ENCODE data around the gene PTPN4. TPM values are rescaled to one million over a fixed set of nuclear protein-coding genes. Genes with fewer than 3 reads are reported as not detected.
A peak's percentile ranks its signal among the peaks of the same experiment; 100 is the strongest.

The PTPN4 gene
- total and polyA plus RNA-seq, 2 of the 13 experiments (the other 11 are each of a cell fraction or from before 2014, with no cell fraction given), result 20.3 to 34.6 TPM

- TF ChIP-seq ZNF101 (CRISPR knock-in tag; IDR thresholded peaks at IDR 0.05; ENCODE audit: borderline replicate concordance, low read depth) (no peak), YEATS2 (CRISPR knock-in tag; IDR thresholded peaks at IDR 0.05; ENCODE audit: borderline replicate concordance) (no peak), ATM (IDR thresholded peaks at IDR 0.05; ENCODE audit: borderline replicate concordance) (no peak), AKAP8 (CRISPR knock-in tag; IDR thresholded peaks at IDR 0.05) (no peak), ZNF510 (CRISPR knock-in tag; IDR thresholded peaks at IDR 0.05; ENCODE audit: low read depth) (no peak), PHF8 (CRISPR knock-in tag; IDR thresholded peaks at IDR 0.05) (no peak), FOXA1 (IDR thresholded peaks at IDR 0.05) (no peak), FOXA1 (CRISPR knock-in tag; IDR thresholded peaks at IDR 0.05) (0 out of 2 replicates have a peak, but pooled peaks have one; percentile 9), ZNF800 (CRISPR knock-in tag; IDR thresholded peaks at IDR 0.05) (no peak), ZBTB25 (CRISPR knock-in tag; IDR thresholded peaks at IDR 0.05) (no peak), THAP11 (CRISPR knock-in tag; IDR thresholded peaks at IDR 0.05) (no peak)
Measured at GRCh38 chr2:119768742-119769141, 9.0 kb downstream of the PTPN4 start (continued).

- H3K27ac ChIP-seq (ENCODE audit: extremely low read length, insufficient read depth, low read length), result no peak overlapping the region
- peaks cover 90% of the 10 kb centered on the region for H3K79me2 ChIP-seq (ENCODE audit: insufficient read depth, low read length)
- peaks cover 53% of the 10 kb centered on the region for H3K4me1 ChIP-seq (ENCODE audit: insufficient read depth, low read length)
- no TSS peak for BruUV-seq (replicated peaks)
- FAIRE-seq, result no peak
- H4K20me1 ChIP-seq (ENCODE audit: insufficient read depth, low read length), result peaks cover 30% of the 10 kb centered on the region
- H3K36me3 ChIP-seq (replicated peaks in 1 of 2; ENCODE audit: control insufficient read depth in 1 of 2, insufficient read depth in 2 of 2, low read length in 2 of 2), result no peaks in the 10 kb centered on the region; a peak in 1 of 5 replicates
- H3K4me2 ChIP-seq (ENCODE audit: low read depth, low read length), result no peak overlapping the region
- no peaks in the 10 kb centered on the region for H3K27me3 ChIP-seq (ENCODE audit: control insufficient read depth in 1 of 2, insufficient read depth in 2 of 2, low read length in 2 of 2)
- in situ Hi-C loops (cut with HindIII; ENCODE audit: extremely low pct_ligation_motif_present, low pct_unique_long_range_greater_than_20kb), result no loop called here
- ATAC-seq, result no peak
- ChIA-PET POLR2A (interaction anchor here (0.7 kb wide), 1 partner anchor 10 kb away, joined by 3 read pairs; the partner anchor contains the start of gene PTPN4), CTCF (ENCODE audit: low intra/inter-chr PET ratio, low total read pairs) (no interaction called here)
- H3K4me3 ChIP-seq (replicated peaks in 1 of 3; ENCODE audit: insufficient read depth in 1 of 3, low read depth in 2 of 3, low read length in 3 of 3), result no peak overlapping the region
- no peak overlapping the region for H2AFZ ChIP-seq (ENCODE audit: low read length)
- intact Hi-C loops (cut with micrococcal nuclease; ENCODE audit: unreplicated experiment), result no loop called here
- WGBS (ENCODE audit: low lambda C conversion rate), result 89% methylated on average over 3 of the region's 3 CpGs
- DNase-seq (ENCODE audit: low spot score), result no peak
- H3K9me3 ChIP-seq (ENCODE audit: low read length), result no peaks in the 10 kb centered on the region
- no peak overlapping the region for H3K9ac ChIP-seq (ENCODE audit: insufficient read depth, low read depth, low read length)
- TF ChIP-seq NRL (CRISPR knock-in tag; IDR thresholded peaks at IDR 0.05; ENCODE audit: borderline replicate concordance) (no peak), ARNTL (CRISPR knock-in tag; IDR thresholded peaks at IDR 0.05) (no peak), ZNF10 (CRISPR knock-in tag; IDR thresholded peaks at IDR 0.05; ENCODE audit: borderline replicate concordance, low read depth) (no peak), JUN (CRISPR knock-in tag; IDR thresholded peaks at IDR 0.05) (no peak), ZNF740 (CRISPR knock-in tag; IDR thresholded peaks at IDR 0.05) (no peak), CHD4 (IDR thresholded peaks at IDR 0.05; ENCODE audit: borderline replicate concordance, low read length) (no peak)
- TF ChIP-seq, protein P1, sequence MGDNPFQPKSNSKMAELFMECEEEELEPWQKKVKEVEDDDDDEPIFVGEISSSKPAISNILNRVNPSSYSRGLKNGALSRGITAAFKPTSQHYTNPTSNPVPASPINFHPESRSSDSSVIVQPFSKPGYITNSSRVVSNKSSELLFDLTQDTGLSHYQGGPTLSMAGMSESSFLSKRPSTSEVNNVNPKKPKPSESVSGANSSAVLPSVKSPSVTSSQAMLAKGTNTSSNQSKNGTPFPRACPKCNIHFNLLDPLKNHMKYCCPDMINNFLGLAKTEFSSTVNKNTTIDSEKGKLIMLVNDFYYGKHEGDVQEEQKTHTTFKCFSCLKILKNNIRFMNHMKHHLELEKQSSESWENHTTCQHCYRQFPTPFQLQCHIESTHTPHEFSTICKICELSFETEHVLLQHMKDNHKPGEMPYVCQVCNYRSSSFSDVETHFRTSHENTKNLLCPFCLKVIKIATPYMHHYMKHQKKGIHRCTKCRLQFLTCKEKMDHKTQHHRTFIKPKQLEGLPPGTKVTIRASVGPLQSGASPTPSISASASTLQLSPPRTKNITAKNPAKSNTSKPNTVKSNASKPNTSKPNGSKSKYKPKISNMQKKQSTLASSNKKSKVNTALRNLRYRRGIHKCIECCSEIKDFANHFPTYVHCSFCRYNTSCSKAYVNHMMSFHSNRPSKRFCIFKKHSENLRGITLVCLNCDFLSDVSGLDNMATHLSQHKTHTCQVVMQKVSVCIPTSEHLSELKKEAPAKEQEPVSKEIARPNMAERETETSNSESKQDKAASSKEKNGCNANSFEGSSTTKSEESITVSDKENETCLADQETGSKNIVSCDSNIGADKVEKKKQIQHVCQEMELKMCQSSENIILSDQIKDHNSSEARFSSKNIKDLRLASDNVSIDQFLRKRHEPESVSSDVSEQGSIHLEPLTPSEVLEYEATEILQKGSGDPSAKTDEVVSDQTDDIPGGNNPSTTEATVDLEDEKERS (CRISPR knock-in tag; IDR thresholded peaks at IDR 0.05), result no peak
Measured at GRCh38 chr2:119769645-119770044, 9.9 kb downstream of the PTPN4 start.

Data from HepG2 (cell line).